HG03457 (cell line): Measurements from ENCODE around the gene S100A14.
A peak's percentile ranks its signal among the peaks of the same experiment; 100 is the strongest.

ENCODE experiments used
- ATAC-seq: cut with Tn5 transposase; IDR thresholded peaks from one replicate; pipeline ENCODE4 v1.9.1; 2021; ENCODE audit warnings: moderate number of reproducible peaks; ENCODE audit not compliant: unreplicated experiment

The S100A14 gene

DNA sequence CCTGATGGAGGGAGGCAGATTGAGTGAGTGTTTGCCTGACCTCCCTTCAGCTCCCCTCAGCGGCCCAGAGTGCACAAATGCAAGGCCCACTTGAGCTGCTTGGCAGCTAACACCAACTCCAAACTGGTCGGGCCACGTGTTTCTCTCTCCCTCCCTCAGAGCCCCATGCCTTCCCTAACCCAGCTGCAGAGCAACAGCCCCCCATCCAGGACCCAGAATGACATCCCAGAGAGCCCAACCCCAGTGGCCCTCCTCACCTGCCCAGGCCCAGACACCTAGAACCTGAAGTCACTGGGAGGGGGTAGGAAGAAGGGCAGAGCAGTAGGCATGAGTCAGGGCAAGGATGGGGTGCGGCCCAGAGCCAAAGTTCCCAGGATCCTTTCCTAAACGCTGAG, 789 bp upstream of the S100A14 start:
- ATAC-seq = no peak

DNA sequence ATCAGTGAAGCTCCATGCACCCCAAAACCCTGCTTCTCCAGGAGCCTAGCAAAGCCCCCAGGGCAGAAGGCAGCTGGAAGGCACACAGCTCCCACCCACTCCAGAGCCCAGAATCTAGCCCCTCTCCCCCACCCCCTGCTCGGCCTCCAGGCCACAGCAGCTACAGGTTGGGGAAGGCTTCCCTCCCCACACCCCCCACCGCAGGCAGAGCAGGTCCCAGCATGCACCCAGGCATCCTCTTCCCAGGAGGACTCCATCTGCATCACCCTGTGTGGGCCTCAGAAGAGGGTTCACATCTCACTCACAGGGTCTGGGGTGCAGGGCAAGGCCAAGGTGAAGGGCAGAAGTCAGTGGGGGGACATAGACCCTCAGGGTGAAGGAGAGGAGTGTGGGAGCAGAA, 719 bp downstream of the S100A14 start:
- ATAC-seq = no peak

DNA sequence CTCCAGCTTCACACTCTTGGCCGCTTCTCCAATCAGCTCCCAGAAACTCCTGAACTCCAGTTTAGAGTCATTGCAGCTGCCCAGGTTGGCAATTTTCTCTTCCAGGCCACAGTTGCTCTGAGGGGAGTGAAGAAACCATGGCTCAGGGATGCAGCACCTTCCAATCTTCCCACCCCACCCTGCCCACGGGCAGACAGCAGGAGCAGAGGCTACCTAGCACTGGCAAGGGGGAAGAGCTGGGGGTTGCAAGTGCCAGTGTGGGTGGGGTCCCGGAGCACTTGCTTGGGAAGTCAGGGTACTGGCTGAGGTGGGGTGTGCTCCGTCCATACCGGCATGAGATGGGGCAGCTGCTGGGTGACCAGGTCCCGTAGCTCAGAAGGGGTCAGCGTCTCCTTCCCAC, 1.2 kb downstream of the S100A14 start:
- no peak for ATAC-seq

DNA sequence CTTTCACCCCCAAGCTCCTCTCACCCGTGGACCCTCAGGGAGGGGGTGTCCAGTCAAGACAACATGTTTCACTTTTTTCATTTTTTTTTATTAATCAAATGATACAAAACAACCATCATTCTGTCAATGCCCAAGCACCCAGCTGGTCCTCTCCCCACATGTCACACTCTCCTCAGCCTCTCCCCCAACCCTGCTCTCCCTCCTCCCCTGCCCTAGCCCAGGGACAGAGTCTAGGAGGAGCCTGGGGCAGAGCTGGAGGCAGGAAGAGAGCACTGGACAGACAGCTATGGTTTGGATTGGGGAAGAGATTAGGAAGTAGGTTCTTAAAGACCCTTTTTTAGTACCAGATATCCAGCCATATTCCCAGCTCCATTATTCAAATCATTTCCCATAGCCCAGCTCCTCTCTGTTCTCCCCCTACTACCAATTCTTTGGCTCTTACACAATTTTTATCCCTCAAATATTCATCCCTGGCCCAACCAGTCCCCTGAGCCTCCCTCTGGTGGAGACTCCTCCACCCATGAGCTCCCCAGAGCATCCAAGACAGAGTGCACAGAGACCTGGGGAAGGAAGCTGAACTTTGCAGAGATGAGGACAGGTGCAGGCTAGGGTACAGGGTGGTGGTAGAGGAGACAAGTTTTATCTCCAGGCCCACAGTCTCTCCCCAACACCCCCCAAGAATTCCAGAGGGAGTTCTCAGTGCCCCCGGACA, 1.8 kb downstream of the S100A14 start:
- no peak for ATAC-seq

DNA sequence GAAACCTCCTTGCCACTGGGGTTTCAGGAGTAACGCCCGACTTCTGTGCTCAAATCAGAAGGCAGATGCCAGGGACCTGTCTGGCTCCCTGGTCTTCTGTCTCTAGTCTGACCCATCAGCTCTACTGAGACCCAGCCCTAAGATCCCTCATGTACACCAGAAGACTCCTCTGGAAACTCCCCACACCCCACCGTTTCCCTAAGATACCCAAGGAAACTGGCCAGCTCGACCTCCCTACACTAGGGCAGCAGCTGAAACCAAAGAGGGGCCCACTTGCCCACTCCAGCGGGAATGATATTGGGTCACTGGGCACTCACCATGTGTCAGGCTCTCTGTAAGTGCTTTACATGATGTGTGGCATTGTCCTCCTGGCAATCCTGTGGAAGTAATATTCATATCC, 2.7 kb downstream of the S100A14 start:
- ATAC-seq = no peak

DNA sequence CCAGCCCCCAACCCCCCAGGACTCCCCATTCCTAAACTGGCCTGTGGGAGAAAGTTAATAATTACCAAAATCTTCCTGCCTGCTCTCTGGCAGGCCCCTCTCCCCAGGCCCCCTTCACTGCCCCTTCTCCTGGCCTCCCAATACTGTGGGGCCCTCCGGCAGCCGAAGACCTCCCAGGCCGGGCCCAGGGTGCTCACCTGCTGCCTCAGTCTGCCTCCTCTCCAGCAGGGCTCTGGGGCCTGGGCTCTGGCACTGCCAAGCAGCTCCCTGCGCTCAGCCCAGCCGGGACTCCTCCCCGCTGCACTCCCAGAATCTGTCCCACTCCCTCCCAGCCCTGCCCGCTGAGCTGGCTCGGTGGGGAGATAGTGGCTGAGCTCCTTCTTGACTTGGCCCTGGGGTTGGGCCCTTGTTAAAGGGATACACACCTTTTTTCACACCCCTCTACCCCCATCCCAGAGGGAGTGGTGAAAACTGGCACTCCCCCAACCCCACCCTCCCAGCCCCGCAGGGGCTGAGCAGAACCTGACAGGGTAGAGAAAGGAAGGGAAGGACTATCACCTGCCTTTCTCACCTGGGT, 3.3 kb downstream of the S100A14 start, which contains the start of gene S100A16:
S100A16 (minus strand) TSS at position 383 of the 577 bp plus-strand sequence. CDS start 4,986 bp downstream, outside the sequence.
- no peak for ATAC-seq

DNA sequence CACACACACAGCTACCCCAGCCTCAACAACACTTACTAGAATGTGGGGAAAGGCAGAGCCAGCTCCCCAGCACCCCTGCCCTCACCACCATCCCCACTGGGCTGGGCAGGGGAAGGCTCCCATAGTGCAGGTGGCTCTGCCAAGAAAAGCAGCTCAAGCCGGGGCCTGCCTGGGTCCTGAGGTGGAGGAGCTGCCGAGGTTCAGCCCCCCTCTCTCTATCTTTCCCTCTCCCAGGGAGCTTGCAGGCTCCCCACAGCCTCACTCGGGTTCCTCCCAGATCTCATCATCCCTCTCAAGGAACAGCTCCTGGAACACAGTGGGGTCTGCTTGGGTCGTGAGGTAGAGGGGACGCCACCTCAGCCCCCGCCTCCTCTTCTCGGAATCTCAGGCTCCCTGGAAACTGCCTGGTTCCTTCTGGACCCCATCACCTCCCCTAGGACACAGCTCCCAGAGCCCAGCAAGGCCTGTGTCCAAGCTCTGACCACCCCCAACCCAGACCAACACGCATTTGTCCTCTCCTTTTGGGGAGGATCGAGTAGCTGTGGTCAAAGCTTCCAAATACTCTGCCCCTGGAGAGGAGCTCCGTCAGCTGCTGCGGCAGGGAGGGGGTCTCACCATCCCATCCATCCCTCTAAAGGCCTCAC, 3.9 kb downstream of the S100A14 start:
- ATAC-seq = no peak

DNA sequence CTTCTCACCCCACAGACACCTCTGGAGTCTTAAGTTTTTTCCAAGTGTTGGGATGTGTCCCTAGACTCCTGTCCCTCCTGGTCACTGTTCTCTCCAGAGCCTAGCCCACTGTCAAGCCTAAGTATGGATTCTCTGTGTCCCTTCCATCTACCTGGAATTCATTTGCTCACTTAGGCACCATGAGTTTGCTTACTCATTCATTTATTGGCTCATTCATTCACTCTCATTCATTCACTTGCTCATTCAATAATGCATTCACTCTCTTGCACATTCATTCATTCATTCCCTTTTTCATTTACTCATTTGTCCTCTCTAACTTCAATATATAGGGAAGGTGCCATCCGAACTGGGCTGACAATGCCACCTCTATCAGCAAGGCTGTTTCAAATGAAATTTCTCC, 4.8 kb downstream of the S100A14 start:
- ATAC-seq = no peak

DNA sequence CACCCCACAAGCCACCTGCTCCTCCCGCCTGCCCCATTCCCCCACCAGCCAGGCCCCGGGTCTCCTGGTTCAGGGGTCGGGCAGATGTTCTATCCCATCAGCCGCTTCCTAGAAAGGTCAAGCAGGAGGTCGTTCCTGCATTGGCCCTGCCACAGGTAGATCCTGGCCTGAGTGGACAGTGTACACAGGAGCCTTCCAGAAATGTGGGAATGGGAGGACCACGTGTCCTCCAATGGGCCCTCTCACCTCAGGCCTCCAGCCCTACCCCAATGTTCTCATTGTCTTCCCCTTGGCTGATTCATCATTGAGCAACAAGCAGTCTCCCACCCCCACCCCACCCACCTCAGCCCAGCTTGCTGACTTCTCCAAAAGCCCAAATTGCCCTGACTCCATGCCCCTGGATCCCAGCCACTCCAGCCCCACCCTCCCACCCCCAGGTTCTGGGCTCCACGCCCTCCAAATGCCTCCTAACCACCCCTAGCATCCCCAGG, 5.3 kb downstream of the S100A14 start:
- no peak for ATAC-seq

DNA sequence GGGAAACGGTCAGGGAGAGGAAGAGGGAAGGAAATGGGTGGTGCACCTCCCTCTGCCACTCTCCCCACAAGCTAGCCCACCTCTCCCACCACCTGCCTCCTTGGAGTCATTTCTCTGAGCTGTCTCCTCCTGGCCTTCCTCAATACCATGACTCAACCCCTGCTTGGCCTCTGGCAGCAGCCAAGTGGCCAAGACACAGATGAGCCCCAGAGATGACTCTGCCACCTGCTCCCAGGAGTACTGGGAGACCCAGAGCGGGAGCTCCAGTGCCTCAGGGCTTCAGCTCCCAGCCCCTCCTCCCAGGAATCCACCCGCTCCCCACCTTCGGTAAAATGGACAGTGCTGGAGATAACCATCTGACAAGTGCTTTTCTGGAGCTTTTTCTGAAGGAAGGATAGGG, 5.8 kb downstream of the S100A14 start:
- no peak for ATAC-seq

DNA sequence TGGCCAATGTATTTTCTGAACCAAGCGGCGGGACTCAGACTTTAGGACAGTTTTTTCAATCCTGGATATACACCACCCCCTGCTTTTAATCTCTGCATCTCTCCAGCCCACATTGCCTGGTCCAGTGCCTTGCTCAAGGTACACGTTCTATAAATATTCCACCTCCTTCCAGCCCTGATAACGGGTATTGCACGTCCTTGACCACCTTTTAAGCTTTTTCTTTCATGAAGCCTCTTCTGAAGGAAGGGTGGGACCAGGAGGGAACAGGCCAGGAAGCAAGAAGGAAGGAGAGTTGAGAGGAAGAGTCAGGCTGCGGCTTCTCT, 6.6 kb downstream of the S100A14 start:
- no peak for ATAC-seq

DNA sequence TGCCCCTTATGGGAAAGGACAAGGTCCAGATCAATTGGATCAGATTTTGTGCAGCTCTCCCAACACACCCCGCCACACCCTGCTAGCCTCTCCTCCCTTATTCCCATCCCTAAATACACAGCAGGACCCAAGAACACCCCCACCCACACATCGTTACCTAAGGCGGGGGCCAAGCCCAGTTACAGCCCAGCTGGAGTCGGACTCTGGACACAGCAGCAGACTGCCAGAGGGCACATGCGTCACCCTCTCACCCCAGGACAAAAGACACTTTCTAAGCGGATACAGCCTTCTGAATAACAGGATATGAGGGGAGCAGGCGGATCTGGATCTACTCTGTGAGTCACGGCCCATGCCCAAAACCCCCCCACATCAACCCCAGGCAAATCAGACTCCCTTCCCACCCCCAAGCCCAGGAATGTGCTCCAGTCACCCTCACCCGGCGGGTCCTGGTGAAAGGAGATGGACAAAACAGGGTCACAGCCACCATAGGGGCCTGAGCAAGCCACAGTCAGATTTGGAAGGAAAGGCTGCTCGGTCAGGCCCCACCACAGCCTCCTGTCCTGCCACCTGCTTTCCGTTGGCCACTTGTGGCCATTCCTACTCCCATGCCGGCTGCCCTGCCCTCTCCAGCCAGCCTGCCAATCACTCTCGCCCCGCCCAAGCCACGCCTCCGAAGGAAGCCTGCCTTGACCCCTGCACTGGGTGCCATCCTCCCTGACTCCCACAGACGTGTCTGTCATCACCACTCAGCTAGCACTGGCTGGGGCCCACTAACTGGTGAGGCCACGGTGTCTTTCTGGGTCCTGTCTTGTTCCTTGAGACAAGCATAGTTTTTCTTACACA, 7.2 kb downstream of the S100A14 start:
- ATAC-seq = no peak

DNA sequence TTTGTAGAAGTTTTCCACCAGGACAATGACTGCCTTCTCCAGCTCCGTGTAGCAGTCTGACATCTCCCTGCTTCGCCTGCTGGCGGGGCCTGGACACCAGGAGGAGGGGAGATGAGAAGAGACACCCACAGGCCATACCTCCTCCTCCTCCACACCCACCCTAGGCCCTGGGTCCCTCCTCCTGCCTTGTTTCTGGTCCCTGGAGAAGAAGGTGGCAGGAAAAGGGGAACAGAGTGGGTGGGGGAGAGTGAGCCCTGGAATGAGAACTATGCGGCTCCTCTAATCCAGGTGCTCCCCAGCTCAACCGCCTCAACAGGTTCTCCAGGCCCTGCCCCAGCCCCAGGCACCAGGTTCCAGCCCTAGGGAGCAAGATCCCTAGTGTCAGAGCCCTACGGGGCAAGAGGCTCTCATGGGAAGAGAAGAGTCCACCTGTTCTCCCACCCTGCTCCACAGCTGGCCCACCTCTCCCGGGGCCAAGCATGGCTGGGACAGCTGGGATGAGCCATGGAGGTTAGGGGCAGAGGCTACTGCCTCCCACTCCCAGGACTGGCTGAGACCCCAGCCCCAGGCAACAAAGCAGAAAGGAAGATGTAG, 7.9 kb downstream of the S100A14 start:
- no peak for ATAC-seq

DNA sequence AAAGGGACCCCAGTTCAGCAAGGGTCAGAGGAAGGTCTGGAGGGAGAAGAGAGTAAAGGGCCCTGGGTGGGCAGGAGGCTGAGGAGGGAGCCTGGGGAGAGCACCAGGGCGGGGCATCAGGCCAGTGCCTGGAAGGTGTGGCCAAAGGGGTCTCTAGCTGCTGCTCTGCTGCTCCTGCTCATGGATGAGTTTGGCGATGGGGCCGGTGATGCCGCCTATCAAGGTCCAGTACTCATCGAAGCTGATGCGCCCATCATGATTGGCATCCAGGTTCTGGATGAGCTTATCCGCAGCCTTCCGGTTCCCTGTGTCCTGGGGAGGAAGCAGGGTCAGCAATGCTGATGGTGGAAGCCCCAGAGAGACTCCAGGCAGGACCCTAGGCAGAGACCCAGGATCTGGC, 8.7 kb downstream of the S100A14 start:
- ATAC-seq = no peak

DNA sequence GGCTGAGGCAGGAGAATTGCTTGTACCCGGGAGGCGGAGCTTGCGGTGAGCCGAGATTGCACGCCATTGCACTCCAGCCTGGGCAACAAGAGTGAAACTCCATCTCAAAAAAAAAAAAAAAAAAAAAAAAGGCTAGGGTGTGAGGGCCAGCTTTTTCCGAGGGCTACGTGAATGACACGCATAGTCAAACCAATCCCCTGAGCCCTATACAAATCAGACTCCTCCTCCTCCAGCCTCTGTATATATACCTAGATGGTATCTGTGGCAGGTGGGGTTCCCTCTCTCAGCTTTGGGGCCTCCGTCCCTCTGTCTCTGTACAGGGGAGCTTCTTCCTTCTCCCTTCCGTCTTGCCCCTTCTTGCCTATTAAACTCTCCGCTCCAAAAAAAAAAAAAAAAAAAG, 9.9 kb downstream of the S100A14 start:
- no peak for ATAC-seq

DNA sequence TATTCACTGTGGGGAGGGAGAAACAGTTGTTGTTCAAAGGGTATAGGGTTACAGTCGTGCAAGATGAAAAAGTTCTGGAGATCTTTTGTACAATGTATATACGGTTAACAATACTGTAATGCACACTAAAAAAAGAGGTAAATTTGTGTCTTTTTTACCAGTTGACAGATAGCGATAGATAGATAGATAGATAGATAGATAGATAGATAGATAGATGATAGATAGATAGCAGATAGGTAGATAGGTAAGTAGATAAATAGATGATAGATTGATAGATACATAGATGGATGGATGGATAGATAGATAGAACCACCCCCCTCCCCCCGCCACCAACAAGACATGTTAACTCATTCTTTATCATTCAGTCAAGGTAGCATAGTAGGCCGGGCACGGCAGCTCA, 13.4 kb downstream of the S100A14 start:
- no peak for ATAC-seq

DNA sequence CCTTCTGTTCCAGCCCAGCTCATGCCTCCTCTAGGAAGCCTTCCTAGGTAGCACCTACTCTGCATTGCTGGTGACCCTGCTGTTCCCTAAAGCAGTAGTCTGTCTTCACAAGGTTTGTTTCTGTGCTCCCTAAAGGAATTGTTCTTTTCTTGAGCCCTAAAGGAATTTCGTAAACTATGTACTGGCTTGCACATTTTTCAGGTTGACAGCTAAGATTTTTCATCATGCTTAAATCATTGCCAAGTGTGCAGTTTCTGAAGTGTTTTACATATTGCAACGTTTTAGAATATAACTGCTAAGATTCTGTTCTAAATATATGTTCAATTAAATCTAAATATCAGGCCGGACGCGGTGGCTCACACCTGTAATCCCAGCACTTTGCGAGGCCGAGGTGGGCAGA, 16.3 kb downstream of the S100A14 start:
- ATAC-seq = no peak

DNA sequence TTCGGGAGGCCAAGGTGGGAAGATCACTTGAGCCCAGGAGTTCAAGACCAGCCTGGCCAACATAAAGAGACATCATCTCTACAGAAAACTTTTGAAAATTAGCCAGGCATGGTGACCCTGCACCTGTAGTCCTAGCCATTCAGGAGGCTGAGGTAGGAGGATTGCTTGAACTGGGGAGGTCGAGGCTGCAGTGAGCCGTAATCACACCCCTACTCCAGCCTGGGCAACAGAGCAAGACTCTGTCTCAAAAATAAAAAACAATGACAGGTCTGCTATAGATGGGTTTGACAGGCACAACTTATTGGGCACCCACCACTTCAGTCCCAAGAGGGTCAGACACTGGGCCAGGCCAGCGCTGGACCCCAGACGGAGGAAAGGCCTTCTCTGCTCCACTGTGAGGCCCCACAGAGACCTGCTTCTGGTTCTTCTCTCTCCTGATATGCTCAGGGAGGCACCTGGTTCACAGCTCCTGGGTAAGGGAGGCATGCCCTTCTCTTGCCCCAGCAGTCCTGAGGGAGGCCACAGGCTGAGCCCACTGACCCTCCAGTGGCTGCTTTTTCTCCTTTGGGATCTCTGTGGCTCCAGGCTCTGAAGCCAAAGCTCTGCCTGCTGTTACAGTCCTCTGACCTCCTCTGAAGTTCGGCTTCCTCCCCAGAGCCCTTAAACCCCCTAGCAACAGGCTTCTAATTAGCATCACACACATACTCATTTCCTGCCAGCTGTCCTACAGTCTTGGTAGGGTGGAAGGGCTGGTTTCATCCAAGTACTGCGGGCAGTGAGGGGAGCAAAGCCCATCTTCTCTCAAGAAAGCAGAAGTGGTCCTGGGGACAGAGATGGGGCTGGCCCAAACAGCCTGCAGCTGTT, 17.6 kb downstream of the S100A14 start:
- peak; percentile 86 for ATAC-seq

DNA sequence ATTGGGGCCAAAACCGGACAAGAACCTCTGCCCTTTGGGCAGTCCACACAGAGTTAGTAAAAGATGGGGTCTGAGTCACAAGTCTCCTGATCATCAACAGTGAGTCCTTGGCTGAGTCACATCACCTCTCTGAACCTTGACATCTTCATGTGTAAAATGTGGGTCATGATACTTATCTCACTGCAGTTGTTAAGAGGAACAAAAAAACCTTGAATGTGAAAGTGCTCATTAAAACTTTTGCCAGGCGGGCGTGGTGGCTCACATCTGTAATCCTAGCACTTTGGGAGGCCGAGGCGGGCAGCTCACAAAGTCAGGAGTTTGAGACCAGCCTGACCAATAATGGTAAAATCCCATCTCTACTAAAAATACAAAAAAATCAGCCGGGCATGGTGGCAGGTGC, 18.9 kb downstream of the S100A14 start:
- ATAC-seq = no peak

DNA sequence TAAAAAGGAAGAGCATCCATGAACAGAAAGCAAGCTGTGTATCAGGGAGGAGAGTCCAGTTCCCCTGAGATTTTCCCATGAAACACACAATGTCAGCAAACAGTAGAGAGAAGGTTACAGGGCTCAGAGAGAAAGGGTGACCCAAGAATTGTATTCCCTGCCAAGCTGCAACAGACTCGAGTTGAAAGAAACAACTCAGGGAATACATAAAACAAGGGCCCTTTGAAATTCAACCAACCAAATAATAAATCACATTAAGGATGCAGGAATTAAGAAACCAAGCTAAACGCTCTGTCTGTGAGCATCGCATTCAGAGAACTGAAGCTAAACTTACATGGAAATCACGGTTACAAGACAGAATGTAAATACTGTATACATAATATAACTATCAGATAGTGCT, 23.4 kb downstream of the S100A14 start:
- ATAC-seq = no peak
